HG03521 (cell line): ENCODE measurements around the gene SMARCC2.

Experiments used
- ATAC-seq: cut with Tn5 transposase; IDR thresholded peaks from one replicate; pipeline ENCODE4 v1.9.1; 2021; ENCODE audit warnings: mild to moderate bottlenecking, moderate library complexity; ENCODE audit not compliant: unreplicated experiment

The SMARCC2 gene

DNA sequence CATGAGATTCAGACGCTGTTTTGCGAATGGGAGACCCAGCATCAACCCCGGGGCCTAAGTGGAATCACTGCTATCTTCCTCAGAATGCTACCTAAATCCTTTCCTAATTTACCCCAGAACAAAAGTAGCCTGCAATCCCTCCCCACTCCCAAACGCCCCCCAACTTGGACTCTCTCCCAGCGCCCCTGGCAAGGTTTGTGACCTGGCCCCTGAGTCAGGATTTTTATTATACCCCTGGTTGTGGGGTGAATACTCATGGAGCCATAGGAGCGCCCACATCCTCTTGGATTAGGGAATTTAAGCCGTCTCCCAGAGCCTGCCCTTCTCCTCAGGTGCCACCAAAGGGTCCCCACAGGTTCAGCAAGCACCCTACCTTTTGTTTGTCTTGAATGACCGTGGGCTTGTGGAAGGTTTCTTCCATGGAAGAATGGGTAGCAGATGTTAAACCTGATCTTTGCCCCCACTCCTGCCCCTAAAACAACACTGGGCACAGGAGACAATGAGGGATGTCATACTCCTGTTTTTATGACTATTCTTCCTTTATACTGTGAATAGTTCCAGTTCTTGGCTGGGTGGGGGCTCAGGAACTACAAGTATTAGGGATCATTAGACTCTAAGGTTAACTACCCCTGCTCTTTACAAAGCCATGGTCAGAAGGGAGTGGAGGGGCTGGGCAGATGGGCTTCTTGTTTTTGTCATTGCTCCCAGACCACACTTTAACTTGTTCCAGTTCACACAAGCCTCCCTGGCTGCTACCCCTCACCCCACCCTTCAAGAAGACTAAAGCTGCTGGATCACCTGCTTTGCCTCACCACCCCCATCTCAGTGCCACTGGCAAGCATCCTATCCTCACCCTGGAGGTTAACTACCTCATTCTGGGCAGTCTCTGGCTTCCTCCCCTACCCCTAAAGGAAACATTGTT lies 36.3 kb downstream of the SMARCC2 start:
- ATAC-seq = no peak

DNA sequence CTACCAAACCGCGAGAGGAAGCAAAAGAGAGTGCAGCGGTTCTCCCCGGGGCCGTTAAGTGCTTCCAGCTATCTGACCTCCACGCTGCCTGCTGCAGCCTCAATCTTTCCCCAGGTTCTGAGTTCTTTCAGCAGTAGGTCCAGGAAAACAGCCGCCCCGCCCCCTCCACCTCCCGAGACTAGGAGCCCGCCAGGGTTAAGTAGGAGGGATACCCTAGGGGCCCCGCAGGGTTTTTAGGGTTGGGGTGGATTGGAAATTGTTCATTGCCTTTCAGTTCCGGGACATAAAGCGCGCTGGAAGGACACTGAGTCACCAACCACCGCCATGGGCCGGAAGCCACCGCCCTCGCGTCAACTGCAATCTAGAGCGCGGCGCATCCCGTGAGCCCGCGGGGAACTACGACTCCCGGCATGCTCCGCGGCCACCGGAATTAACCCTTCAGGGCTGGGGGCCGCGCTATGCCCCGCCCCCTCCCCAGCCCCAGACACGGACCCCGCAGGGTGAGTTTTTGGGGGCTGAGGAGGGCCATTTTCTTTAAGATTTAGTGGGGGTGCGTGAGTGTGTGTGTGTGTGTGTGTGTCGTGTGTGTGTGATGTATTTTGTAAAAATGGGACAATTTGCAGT lies 37.0 kb downstream of the SMARCC2 start, which contains the start of gene MYL6B:
Gene MYL6B, plus strand, starts transcription at position 456 of the 624 bp plus-strand sequence. CDS start 1,332 bp downstream, outside the sequence.
- peak; percentile 87 for ATAC-seq

DNA sequence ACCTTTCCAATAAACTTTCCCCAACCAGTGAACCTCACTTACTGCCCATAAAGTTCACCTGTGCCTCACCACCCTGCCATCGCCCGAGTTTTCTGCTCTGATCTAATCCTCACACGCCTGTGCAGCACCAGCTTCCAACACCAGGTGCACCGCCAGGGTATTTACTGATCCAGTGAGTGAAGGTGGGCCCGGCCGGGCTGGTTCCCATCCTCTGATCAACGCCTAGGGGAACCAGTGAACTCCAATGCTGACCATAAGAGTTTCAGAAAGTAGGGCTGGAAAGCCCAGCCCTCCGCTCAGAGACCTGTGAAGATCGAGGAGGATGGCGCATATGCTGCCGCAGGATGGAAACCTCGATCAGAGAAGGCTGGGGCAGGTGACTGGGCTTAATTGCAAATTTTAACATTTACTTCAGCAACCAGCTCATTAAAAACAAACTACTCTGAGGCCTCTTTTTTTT lies 37.6 kb downstream of the SMARCC2 start:
- ATAC-seq = peak; percentile 28

DNA sequence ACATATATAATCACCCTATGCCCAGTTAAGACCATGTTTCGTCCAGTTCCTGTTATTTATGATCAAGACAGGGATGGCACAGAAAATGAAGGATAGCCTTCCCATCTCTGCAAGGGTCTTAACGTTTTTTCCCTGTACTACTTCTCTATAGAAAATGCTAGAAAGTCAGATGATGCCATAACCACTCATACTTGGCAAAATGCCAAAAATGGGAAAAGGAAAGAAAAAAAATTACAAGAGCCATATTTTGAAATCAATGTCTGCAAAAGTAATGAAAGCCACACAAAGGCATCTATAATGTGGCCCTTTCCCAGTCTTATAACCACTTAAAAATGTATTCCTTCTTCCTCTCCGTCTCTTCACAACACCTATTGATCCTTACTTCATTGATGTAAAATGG lies 38.7 kb downstream of the SMARCC2 start:
- ATAC-seq = no peak

DNA sequence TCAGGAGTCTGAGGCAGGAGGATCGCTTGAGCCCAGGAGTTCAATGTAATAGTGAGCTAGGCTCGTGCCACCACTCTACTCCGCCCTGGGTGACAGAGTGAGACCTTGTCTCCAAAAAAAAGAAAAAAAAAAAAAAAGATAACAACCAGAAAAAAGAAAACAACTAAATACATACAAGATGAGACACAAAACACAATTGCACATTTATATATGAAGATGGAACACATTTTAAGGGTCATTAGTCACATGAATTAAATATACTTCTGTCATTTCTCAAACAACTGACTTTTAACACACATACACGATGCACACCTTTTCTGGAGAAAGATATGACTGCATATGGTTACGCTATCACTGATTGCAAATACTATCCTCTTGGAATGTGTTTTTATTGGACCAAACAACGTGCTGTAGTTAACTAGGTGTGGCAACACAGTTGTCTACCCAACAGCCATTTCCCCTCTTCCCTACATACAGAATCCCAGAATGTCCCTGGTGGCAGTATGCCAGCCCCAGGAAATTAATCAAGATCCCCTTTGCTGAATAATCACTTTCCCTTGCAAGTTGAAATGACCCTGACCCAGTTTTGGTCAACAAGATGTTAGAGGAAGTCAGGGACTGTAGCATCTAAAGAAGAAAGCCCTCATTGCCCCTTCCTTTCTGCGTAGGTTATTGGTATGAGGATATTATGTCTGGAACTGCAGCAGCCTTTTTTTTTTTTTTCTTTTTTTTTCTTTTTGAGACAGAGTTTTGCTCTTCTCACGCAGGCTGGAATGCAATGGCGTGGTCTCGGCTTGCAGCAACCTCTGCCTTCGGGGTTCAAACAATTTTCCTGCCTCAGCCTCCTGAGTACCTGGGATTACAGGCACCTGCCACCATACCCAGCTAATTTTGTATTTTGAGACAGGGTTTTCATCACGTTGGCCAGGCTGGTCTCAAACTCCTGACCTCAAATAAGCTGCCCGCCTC lies 42.5 kb downstream of the SMARCC2 start:
- no peak for ATAC-seq

- no peak for ATAC-seq
Observed at GRCh38 chr12:56145217-56145616, 44.1 kb downstream of the SMARCC2 start.

DNA sequence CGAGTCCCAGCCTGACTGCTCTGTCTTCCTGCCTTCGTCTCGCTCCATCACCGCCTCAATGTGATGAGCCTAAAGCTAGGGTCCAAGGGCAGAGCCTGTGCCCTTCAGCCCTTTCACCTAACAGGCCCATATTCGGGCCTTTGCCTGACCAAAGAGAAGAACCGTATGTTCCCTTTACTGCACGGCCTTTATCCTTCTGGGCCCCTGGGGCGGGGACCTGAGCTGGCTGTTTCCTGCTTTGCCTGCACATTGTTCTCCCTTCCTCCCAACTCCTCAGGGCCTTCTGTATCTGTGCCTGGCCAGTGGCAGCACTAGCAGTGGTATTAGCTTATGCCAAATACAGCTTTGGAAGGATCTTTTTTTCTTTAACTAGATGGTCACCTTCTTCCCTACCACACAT lies 45.4 kb downstream of the SMARCC2 start:
- no peak for ATAC-seq

DNA sequence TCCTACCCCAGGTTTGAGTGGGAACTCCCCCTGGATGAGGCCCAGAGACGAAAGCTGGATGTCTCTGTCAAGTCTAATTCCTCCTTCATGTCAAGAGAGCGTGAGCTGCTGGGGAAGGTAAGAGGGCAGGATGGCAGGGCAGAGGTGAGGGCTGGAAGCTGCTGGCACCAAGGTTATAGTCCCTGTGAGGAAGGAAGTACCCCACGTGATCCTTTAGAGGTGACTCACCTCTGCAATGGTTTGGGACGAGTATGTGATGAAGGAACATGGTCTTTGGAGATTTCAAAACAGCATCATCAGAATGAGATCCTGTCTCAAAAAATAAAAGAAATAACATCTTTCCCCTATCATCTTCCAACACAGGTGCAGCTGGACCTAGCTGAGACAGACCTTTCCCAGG lies 46.1 kb downstream of the SMARCC2 start:
- no peak for ATAC-seq

DNA sequence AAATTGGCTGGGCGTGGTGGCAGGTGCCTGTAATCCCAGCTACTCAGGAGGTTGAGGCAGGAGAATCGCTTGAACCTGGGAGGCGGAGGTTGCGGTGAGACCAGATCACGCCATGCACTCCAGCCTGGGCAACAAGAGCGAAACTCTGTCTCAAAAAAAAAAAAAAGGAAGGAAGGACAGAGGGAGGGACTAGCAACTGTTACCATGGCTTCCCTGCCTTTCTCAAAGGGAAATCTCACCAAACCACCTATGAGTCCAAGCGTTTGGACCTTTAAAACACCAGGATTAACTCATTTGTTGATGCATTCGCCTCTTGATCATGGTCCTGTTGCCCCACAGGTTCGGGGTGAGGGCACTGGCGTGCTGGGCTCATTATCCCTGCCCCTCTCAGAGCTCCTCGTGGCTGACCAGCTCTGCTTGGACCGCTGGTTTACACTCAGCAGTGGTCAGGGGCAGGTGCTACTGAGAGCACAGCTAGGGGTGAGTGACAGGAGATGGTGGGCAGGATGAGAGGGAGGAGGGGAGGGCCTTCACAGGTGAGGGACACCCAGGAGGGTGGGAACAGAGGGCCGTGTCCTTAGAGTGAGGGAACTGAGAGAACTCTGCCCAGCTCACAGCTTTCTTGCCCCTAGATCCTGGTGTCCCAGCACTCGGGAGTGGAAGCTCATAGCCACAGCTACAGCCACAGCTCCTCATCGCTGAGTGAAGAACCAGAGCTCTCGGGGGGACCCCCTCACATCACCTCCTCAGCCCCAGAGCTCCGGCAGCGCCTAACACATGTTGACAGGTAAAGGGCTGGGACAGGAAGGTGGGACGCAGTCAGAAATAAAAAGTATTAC lies 47.1 kb downstream of the SMARCC2 start:
- no peak for ATAC-seq

DNA sequence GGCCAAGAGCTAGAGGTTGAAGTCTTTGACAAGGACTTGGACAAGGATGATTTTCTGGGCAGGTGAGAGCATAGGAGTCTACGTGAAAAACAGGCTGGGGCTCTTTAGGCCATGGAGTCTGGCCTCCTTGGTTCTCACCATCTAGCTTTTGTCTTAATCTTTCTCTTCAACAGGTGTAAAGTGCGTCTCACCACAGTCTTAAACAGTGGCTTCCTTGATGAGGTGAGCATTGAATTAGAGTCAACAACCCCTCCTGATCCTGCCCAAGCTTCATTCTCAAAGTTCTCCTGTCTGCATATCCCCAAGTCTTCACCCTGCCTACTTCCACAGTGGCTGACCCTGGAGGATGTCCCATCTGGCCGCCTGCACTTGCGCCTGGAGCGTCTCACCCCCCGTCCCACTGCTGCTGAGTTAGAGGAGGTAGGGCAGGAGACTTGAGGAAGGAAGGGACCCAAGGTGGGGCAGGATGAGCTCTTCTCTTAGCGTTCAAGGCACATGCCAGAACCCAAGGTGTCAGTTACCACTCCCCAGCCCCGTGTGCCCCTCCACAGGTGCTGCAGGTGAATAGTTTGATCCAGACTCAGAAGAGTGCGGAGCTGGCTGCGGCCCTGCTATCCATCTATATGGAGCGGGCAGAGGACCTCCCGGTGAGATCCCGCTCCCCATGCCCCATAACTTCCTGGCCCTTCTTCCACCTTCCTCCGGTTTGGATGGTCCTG lies 51.3 kb downstream of the SMARCC2 start:
- ATAC-seq = no peak

GRCh38 chr12:56134897-56135296 lies 54.4 kb downstream of the SMARCC2 start:
- no peak for ATAC-seq

DNA sequence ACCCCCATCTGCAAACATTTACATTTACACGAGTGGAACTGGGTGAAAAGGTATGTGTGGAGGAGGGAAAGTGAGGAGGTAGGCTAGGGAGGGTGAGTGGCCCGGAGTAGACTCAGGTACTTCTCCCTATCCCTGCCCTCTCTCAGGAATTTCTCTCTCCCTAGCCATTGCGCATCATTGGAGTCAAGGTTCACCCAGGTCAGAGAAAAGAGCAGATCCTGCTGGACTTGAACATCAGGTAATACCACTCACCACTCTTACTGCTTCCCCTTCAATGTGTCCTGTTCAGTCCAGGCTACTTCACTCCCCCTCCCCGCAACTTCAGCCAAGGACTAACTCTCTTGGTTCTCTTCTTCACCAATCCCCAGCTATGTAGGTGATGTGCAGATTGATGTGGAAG lies 58.4 kb downstream of the SMARCC2 start:
- ATAC-seq = no peak

- no peak for ATAC-seq
Observed at GRCh38 chr12:56129942-56130495, 59.3 kb downstream of the SMARCC2 start.

- no peak for ATAC-seq
Observed at GRCh38 chr12:56129206-56129941, 59.9 kb downstream of the SMARCC2 start.

DNA sequence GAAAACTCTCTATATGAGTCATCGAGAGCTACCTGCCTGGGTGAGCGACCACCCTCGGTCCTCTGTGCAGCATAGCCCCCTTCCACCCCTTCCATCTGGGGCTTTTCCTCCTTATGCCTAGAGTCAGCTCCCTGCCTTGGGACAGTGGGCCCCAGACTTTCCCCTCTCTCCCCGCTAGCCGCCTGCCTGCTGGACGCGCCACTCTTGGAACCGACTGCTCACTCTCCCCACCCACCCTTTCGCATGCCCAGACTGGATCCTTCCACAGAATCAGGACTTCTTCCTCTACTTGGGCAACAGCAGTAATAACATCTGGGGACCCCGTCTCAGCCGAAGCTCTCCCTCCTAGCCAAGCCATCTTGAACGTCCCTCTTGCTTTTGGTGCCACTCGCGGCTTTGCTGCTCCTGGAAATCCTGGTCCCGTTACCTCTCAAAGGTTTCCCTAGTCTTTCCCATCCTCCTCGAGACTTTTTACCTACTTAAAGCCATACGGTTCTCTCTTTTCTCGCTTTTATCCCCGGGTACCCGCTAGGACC lies 60.5 kb downstream of the SMARCC2 start:
- no peak for ATAC-seq

DNA sequence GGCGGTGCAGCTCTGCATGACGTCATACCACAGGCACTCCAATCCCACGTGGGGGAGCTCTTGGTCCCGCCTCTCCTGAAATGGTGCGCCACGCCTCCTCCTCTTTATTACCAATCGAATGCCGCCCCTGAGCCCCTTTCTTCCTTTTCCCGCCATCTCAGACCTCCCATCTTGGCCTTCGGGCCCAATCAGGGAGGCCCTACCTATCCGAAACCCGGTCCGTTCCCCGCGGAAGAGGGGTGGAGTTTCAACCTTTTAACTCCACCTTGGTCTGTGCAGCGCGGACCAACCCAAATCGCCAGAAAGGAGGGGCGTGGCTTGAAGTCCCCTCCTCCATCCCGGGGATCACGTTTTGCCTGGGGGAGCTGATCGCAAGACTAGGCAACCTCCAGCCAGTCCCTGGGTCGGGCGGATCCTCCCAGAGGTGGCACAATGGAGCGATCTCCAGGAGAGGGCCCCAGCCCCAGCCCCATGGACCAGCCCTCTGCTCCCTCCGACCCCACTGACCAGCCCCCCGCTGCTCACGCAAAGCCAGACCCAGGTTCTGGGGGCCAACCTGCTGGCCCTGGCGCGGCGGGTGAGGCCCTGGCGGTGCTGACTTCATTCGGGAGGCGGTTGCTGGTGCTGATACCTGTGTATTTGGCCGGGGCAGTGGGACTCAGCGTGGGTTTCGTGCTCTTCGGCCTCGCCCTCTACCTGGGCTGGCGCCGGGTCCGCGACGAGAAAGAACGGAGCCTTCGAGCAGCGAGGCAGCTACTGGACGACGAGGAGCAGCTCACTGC lies 61.2 kb downstream of the SMARCC2 start, which contains the start of gene ESYT1:
Gene ESYT1, plus strand, starts transcription at position 380 of the 782 bp plus-strand sequence. Its CDS starts 53 bp downstream, at position 433.
- peak; percentile 91 for ATAC-seq

DNA sequence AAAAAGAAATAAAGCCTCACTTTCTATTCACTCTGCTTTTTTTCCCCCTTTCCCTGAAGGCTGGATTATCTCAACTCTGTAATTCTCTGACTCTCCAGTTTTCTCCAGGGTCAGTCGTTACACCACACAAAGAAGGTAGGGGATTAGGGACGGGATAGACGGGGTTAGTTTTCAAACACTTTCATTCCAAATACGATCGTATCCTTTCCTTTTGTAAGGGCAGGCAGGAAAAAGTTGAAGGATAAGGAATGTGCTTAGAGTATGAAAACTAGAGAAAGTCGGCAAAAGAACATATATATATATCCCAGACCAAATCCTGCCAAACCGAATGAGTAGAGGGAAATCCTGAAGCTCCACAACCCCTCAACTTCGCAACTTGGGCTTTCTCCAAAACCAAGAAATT lies 61.8 kb downstream of the SMARCC2 start:
- ATAC-seq = no peak
